AG04449 (cell line): ENCODE data around the gene TMEM117.
"Not testable (repeated sequence)": the region's sequence is repeated elsewhere in the genome, so short reads cannot be mapped to it uniquely, and the experiment has no call there.

Experiments used
- CTCF ChIA-PET: fragments of 350-600 bp; formaldehyde crosslinking; extraction: SDS; loops from one replicate; lab custom pipeline; 2021; ENCODE audit warnings: antibody characterized with exemption; lab: Yijun Ruan, JAX
- POLR2A ChIA-PET: fragments of 400-600, 350-600 bp; formaldehyde crosslinking; extraction: SDS; loops from one replicate; lab custom pipeline; 2020; ENCODE audit warnings: antibody characterized with exemption, inconsistent platforms; lab: Yijun Ruan, JAX
- DNase-seq: peaks from one replicate; pipeline ENCODE4 v3.0.0-alpha.2; 2010; ENCODE audit warnings: low read depth, low spot score
- H3K4me3 ChIP-seq: 2 replicates; pipeline ENCODE4 v1.5.1; 2011; ENCODE audit warnings: low read depth, mild to moderate bottlenecking, control low read depth, low read length
- TF ChIP-seq, protein P1 (sequence below): IDR thresholded peaks from one replicate; pipeline ENCODE4 v1.5.1; 2011; ENCODE audit warnings: mild to moderate bottlenecking, moderate library complexity, low read length, control low read depth, inconsistent platforms; ENCODE audit not compliant: insufficient read depth; ENCODE audit errors: missing control alignments

The TMEM117 gene

DNA sequence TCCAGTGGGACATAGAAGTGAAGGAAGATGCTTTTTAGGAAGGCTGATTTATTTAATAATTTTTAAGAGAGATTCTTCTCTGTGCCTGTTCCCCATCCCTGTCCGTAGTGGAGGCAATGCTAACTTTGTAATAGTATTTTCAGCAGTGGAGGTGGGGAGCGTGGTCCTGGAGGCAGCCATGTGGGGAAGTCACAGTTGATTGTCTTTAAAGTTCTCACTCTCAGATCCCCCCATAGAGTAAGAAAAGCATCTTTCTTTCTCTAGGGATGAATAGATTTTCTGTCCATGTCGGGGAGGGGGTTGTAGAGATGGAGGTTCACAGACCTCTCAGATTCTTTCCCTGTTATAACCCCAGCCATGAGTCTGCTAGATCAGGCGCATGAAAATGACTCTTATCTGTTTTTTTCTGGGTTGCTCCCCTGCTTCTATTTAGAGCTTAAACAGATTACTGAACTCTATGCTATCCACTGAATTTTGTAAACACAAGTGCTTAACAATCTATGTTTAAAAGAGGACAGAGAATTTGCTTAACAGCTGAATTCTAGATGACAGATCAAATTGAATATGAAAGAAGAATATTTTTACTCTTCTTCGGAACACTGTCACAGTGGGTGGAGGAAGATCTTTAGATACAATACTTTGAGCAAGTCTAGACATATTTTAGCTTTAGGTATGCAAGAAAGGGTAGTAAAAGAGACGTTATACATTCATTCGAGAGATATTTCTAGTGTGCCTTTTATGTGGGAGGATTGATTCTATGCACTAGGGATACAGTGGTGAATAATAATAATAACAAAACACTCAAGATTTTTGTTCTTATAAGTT, 25.3 kb downstream of the TMEM117 start:
- no peak for DNase-seq
- no peak overlapping the region for H3K4me3 ChIP-seq
- ChIA-PET CTCF (interaction anchor here (1.0 to 3.3 kb wide), 4 partner anchors 13 to 22 kb away, joined by 3 to 11 read pairs (median 4); no protein-coding TSS in a partner anchor), POLR2A (interaction anchor here (0.6 kb wide), 1 partner anchor 56 kb away, joined by 3 read pairs; the partner anchor contains the start of gene TWF1)
- TF ChIP-seq, protein P1, sequence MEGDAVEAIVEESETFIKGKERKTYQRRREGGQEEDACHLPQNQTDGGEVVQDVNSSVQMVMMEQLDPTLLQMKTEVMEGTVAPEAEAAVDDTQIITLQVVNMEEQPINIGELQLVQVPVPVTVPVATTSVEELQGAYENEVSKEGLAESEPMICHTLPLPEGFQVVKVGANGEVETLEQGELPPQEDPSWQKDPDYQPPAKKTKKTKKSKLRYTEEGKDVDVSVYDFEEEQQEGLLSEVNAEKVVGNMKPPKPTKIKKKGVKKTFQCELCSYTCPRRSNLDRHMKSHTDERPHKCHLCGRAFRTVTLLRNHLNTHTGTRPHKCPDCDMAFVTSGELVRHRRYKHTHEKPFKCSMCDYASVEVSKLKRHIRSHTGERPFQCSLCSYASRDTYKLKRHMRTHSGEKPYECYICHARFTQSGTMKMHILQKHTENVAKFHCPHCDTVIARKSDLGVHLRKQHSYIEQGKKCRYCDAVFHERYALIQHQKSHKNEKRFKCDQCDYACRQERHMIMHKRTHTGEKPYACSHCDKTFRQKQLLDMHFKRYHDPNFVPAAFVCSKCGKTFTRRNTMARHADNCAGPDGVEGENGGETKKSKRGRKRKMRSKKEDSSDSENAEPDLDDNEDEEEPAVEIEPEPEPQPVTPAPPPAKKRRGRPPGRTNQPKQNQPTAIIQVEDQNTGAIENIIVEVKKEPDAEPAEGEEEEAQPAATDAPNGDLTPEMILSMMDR, result no peak

DNA sequence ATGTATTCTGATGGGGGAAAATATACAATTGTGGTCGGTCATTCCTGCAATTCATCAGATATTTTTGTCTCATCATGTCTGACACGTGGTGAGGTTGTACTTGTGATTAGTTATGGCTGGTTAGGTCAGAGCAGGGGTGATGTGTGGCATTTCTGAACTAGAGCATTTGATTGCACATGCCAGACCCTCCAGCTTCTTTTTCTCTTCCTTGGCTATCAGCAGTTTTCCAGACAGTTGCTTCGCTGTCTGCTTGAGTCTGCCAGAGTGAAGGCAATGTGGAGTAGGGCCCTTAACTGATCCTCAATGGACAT, 25.9 kb downstream of the TMEM117 start:
- no peak overlapping the region for H3K4me3 ChIP-seq
- DNase-seq, result no peak
- ChIA-PET CTCF (interaction anchor here (1.4 to 3.3 kb wide), 2 partner anchors 14 to 21 kb away, joined by 3 to 11 read pairs; no protein-coding TSS in a partner anchor), POLR2A (no interaction called here)
- TF ChIP-seq, protein P1, result no peak

DNA sequence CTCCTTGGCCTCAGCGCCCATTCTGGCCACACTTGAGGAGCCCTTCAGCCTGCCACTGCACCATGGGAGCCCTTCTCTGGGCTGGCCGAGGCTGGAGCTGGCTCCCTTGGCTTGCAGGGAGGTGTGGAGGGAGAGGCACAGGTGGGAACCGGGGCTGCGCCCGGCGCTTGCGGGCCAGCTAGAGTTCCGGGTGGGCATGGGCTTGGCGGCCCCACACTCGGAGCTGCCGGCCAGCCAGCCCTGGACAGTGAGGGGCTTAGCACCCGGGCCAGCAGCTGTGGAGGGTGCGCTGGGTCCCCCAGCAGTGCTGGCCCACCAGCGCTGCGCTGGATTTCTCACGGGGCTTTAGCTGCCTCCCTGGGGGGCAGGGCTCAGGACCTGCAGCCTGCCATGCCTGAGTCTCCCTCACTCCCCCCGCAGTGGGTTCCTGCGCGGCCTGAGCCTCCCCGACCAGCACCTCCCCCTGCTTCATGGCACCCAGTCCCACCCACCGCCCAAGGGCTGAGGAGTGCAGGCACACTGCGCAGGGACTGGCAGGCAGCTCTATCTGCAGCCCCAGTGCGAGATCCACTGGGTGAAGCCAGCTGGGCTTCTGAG, 28.0 kb downstream of the TMEM117 start:
- ChIA-PET POLR2A (no interaction called here), CTCF (interaction anchor here (3.3 kb wide), 1 partner anchor 19 kb away, joined by 11 read pairs; no protein-coding TSS in a partner anchor)
- no peak for DNase-seq
- TF ChIP-seq, protein P1, result no peak
- no peak overlapping the region for H3K4me3 ChIP-seq

DNA sequence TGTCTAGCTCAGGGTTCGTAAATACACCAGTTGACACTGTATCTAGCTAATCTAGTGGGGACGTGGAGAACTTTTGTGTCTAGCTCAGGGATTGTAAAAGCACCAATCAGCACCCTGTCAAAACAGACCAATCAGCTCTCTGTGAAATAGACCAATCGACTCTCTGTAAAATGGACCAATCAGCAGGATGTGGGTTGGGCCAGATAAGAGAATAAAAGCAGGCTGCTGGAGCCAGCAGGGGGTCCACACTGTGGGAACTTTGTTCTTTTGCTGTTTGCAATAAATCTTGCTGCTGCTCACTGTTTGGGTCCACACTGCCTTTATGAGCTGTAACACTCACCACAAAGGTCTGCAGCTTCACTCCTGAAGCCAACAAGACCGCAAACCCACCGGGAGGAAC, 28.7 kb downstream of the TMEM117 start:
- POLR2A ChIA-PET, CTCF ChIA-PET, H3K4me3 ChIP-seq, DNase-seq: not testable (repeated sequence)

DNA sequence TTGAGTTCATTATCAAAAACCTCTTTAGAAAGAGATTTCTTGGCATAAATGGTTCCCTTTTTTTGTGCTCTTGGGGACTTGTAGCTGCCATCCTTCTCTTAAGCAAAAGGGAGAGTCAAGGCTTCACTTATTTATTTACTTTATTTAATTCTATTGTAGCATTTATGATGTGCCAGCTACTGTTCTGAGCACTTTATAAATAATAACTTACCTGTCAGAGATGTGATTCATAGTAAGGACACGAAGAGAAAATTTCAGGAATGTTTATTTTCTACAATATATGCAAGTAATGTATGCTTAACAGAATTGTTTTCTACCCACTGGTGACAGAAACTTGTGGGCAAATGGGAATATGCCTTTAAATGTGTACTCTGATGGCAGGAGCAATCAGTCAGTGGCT, 33.3 kb downstream of the TMEM117 start:
- ChIA-PET CTCF (interaction anchor here (1.4 kb wide), 1 partner anchor 13 kb away, joined by 7 read pairs; no protein-coding TSS in a partner anchor), POLR2A (no interaction called here)
- no peak overlapping the region for H3K4me3 ChIP-seq
- TF ChIP-seq, protein P1, result no peak
- DNase-seq, result no peak

DNA sequence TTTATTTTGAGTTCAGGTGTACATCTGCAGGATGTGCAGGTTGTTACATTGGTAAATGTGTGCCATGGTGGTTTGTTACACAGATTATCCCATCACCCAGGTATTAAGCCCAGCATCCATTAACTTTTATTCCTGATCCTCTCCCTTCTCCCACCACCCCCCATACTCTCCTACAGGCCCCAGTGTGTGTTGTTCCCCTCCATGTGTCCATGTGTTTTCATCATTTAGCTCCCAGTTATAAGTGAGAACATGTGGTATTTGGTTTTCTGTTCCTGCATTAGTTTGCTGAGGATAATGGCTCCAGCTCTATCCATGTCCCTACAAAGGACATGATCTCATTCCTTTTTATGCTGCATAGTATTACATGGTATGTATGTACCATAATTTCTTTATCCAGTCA, 33.9 kb downstream of the TMEM117 start:
- DNase-seq, H3K4me3 ChIP-seq, POLR2A ChIA-PET: not testable (repeated sequence)
- CTCF ChIA-PET, result interaction anchor here (1.4 kb wide), 1 partner anchor 12 kb away, joined by 7 read pairs; no protein-coding TSS in a partner anchor

DNA sequence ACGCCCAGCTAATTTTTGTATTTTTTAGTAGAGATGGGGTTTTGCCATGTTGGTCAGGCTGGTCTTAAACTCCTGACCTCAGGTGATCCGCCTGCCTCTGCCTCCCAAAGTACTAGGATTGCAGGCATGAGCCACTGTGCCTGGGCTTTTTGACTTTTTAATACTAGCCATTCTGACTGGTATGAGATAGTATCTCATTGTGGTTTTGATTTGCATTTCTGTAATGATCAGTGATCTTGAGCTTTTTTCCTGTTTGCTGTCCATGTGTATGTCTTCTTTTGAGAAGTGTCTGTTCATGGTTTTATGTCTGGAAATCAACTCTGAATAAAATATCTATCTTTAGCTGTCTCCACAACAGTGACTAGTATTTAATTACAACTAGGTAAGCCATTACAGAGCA, 35.4 kb downstream of the TMEM117 start:
- POLR2A ChIA-PET, H3K4me3 ChIP-seq, DNase-seq: not testable (repeated sequence)
- CTCF ChIA-PET, result interaction anchor here (0.8 to 2.1 kb wide), 3 partner anchors 10 to 534 kb away, joined by 3 to 11 read pairs (median 5); no protein-coding TSS in a partner anchor
